Activated CD8-positive, alpha-beta T cell treated with anti-CD3 and anti-CD28 coated beads, Interleukin-2, amount 10 ng/mL, durations not matched to agents 7 days and 5 days (primary cell): Measurements from ENCODE around the gene KATNB1. TPM values are rescaled to one million over a fixed set of nuclear protein-coding genes. Genes with fewer than 3 reads are reported as not detected.
"Not testable (repeated sequence)": the region's sequence is repeated elsewhere in the genome, so short reads cannot be mapped to it uniquely, and the experiment has no call there.

Source experiments
- ATAC-seq: fragments of 150-1000 bp; cut with Tn5 transposase; one replicate; pipeline ENCODE4 v1.10.0; 2021; ENCODE audit warnings: moderate library complexity
- CTCF ChIA-PET: fragments of 350-600 bp; sonication (Branson Sonifier 250); formaldehyde crosslinking; loops from one replicate; lab custom pipeline; 2021; ENCODE audit warnings: antibody characterized with exemption; lab: Charles Lee
- POLR2A ChIA-PET: fragments of 350-600 bp; sonication (Branson Sonifier 250); formaldehyde crosslinking; loops from one replicate; lab custom pipeline; 2021; ENCODE audit warnings: antibody characterized with exemption; lab: Charles Lee
- DNase-seq: peaks from one replicate; pipeline ENCODE4 v3.0.0-alpha.2; 2020
- H3K27ac Mint-ChIP-seq: one replicate; pipeline ENCODE4 v1.8.0; 2021; ENCODE audit warnings: mild to moderate bottlenecking, mixed read lengths
- H3K27me3 Mint-ChIP-seq: one replicate; pipeline ENCODE4 v1.8.0; 2021; ENCODE audit warnings: low read depth, mixed read lengths
- H3K36me3 Mint-ChIP-seq: one replicate; pipeline ENCODE4 v1.8.0; 2021; ENCODE audit warnings: low read depth, mixed read lengths
- H3K4me1 Mint-ChIP-seq: one replicate; pipeline ENCODE4 v1.8.0; 2021; ENCODE audit warnings: low read depth, mixed read lengths
- H3K4me3 Mint-ChIP-seq: one replicate; pipeline ENCODE4 v1.8.0; 2021; ENCODE audit warnings: mild to moderate bottlenecking, mixed read lengths
- H3K9me3 Mint-ChIP-seq: one replicate; pipeline ENCODE4 v1.8.0; 2022; ENCODE audit warnings: mixed read lengths; ENCODE audit not compliant: insufficient read depth
- total RNA-seq, 2 experiments: library from RNA; stranded (reverse); gene quantifications; one replicate each; pipeline ENCODE4 v1.2.3, GENCODE V29; 2021

KATNB1 gene
- total RNA-seq, 2 experiments from 2014 or later: 36.3 to 36.7 TPM

- no peak for DNase-seq
- H3K4me3 Mint-ChIP-seq: no peak overlapping the region
- no peak overlapping the region for H3K27ac Mint-ChIP-seq
- H3K36me3 Mint-ChIP-seq: no peaks in the 10 kb centered on the region
- ATAC-seq: no peak
- H3K4me1 Mint-ChIP-seq: no peaks in the 10 kb centered on the region
- no peaks in the 10 kb centered on the region for H3K27me3 Mint-ChIP-seq
- POLR2A ChIA-PET: no interaction called here
- H3K9me3 Mint-ChIP-seq: no peaks in the 10 kb centered on the region
- CTCF ChIA-PET: interaction anchor here (2.0 kb wide), 1 partner anchor 12 kb away, joined by 4 read pairs; no protein-coding TSS in a partner anchor
These were observed 34.1 kb downstream of the KATNB1 start for GRCh38 chr16:57769541-57770145.

- CTCF ChIA-PET: interaction anchor here (2.0 kb wide), 1 partner anchor 13 kb away, joined by 4 read pairs; no protein-coding TSS in a partner anchor
- POLR2A ChIA-PET: no interaction called here
- no peak for ATAC-seq
- H3K27ac Mint-ChIP-seq: no peak overlapping the region
- no peaks in the 10 kb centered on the region for H3K27me3 Mint-ChIP-seq
- no peak overlapping the region for H3K4me3 Mint-ChIP-seq
- DNase-seq: no peak
- no peaks in the 10 kb centered on the region for H3K9me3 Mint-ChIP-seq
- no peaks in the 10 kb centered on the region for H3K4me1 Mint-ChIP-seq
- no peaks in the 10 kb centered on the region for H3K36me3 Mint-ChIP-seq
These were observed 34.8 kb downstream of the KATNB1 start for GRCh38 chr16:57770361-57770760.

- no peak for ATAC-seq
- POLR2A ChIA-PET: no interaction called here
- H3K4me1 Mint-ChIP-seq: no peaks in the 10 kb centered on the region
- CTCF ChIA-PET: no interaction called here
- no peaks in the 10 kb centered on the region for H3K36me3 Mint-ChIP-seq
- no peaks in the 10 kb centered on the region for H3K9me3 Mint-ChIP-seq
- no peak overlapping the region for H3K27ac Mint-ChIP-seq
- no peak overlapping the region for H3K4me3 Mint-ChIP-seq
- DNase-seq: no peak
- no peaks in the 10 kb centered on the region for H3K27me3 Mint-ChIP-seq
These were observed 35.7 kb downstream of the KATNB1 start for GRCh38 chr16:57771141-57771785.

GRCh38 chr16:57773019-57773418, 37.4 kb downstream of the KATNB1 start:
- no peak overlapping the region for H3K4me3 Mint-ChIP-seq
- CTCF ChIA-PET: no interaction called here

GRCh38 chr16:57773655-57774295, 38.2 kb downstream of the KATNB1 start:
- no peaks in the 10 kb centered on the region for H3K4me1 Mint-ChIP-seq
- CTCF ChIA-PET: interaction anchor here (1.0 kb wide), 1 partner anchor 17 kb away, joined by 3 read pairs; no protein-coding TSS in a partner anchor
- H3K4me3 Mint-ChIP-seq: no peak overlapping the region
- peaks cover 5% of the 10 kb centered on the region for H3K27me3 Mint-ChIP-seq
- no peak for DNase-seq
- no peak for ATAC-seq
- POLR2A ChIA-PET: no interaction called here
- no peak overlapping the region for H3K27ac Mint-ChIP-seq
- H3K9me3 Mint-ChIP-seq: no peaks in the 10 kb centered on the region
- H3K36me3 Mint-ChIP-seq: no peaks in the 10 kb centered on the region

More at GRCh38 chr16:57773019-57773418, 37.4 kb downstream of the KATNB1 start:
- Mint-ChIP-seq H3K27me3 (peaks cover 4% of the 10 kb centered on the region), H3K4me1 (no peaks in the 10 kb centered on the region), H3K36me3 (no peaks in the 10 kb centered on the region), H3K27ac (no peak overlapping the region), H3K9me3 (no peaks in the 10 kb centered on the region)
- DNase-seq: no peak
- POLR2A ChIA-PET: no interaction called here
- ATAC-seq: no peak

GRCh38 chr16:57774705-57775285, 39.2 kb downstream of the KATNB1 start:
- Mint-ChIP-seq H3K27ac (no peak overlapping the region), H3K4me1 (no peaks in the 10 kb centered on the region), H3K36me3 (no peaks in the 10 kb centered on the region), H3K27me3 (peaks cover 5% of the 10 kb centered on the region), H3K9me3 (no peaks in the 10 kb centered on the region), H3K4me3 (no peak overlapping the region)
- no peak for DNase-seq
- ChIA-PET POLR2A (no interaction called here), CTCF (no interaction called here)
- no peak for ATAC-seq

GRCh38 chr16:57775661-57776469, 40.3 kb downstream of the KATNB1 start:
- no peak for ATAC-seq
- ChIA-PET POLR2A (no interaction called here), CTCF (interaction anchor here (1.9 kb wide), 1 partner anchor 18 kb away, joined by 4 read pairs; no protein-coding TSS in a partner anchor)
- Mint-ChIP-seq H3K9me3 (no peaks in the 10 kb centered on the region), H3K27me3 (peaks cover 5% of the 10 kb centered on the region), H3K4me3 (no peak overlapping the region), H3K27ac (no peak overlapping the region), H3K4me1 (no peaks in the 10 kb centered on the region), H3K36me3 (no peaks in the 10 kb centered on the region)
- DNase-seq: no peak

- POLR2A ChIA-PET: no interaction called here
- Mint-ChIP-seq H3K27me3 (peaks cover 5% of the 10 kb centered on the region), H3K36me3 (no peaks in the 10 kb centered on the region), H3K9me3 (no peaks in the 10 kb centered on the region), H3K4me3 (no peak overlapping the region), H3K27ac (no peak overlapping the region), H3K4me1 (no peaks in the 10 kb centered on the region)
- CTCF ChIA-PET: no interaction called here
- no peak for DNase-seq
- ATAC-seq: no peak
These were observed 43.1 kb downstream of the KATNB1 start for GRCh38 chr16:57778658-57779057.

- H3K9me3 Mint-ChIP-seq, H3K36me3 Mint-ChIP-seq, H3K4me1 Mint-ChIP-seq, POLR2A ChIA-PET, H3K27me3 Mint-ChIP-seq, H3K4me3 Mint-ChIP-seq, H3K27ac Mint-ChIP-seq, CTCF ChIA-PET, DNase-seq, ATAC-seq: not testable (repeated sequence)
These were observed 44.3 kb downstream of the KATNB1 start for GRCh38 chr16:57779836-57780235.

GRCh38 chr16:57781349-57781740, 45.8 kb downstream of the KATNB1 start:
- H3K36me3 Mint-ChIP-seq: no peaks in the 10 kb centered on the region
- ChIA-PET POLR2A (no interaction called here), CTCF (interaction anchor here (0.9 kb wide), 1 partner anchor 82 kb away, joined by 3 read pairs; no protein-coding TSS in a partner anchor)
- no peaks in the 10 kb centered on the region for H3K4me1 Mint-ChIP-seq
- peaks cover 5% of the 10 kb centered on the region for H3K27me3 Mint-ChIP-seq
- no peaks in the 10 kb centered on the region for H3K9me3 Mint-ChIP-seq
- DNase-seq: no peak
- ATAC-seq: no peak
- H3K27ac Mint-ChIP-seq: no peak overlapping the region
- H3K4me3 Mint-ChIP-seq: no peak overlapping the region
